GM12873 (cell line): ENCODE results near the gene BNIP5.

Experiments
- TF ChIP-seq, protein P1 (sequence below): IDR thresholded peaks from 2 replicates; pipeline ENCODE4 v1.5.1; 2012; ENCODE audit warnings: low read depth, mild to moderate bottlenecking, moderate library complexity, low read length, control low read depth; ENCODE audit not compliant: insufficient read depth; ENCODE audit errors: missing control alignments

BNIP5 gene

DNA sequence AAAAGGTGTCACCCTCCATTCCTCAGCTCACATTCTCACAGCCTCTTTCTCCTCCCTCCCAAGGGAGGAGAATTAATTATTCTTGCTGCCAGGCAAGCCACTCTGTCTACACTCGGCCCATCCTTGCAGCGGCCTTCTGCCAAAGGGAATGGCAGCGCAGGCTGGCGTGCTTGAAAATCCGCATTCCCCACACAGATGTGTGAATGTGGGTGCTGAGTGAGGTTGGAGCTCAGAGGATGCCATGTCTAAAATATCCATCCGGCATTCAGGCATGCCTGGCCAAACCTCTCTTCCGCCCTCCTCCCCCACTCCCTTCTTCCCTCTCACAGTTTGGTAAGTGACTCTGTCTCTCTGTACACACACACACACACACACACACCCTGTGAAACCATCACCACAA lies 39.2 kb downstream of the BNIP5 start:
- TF ChIP-seq, protein P1, sequence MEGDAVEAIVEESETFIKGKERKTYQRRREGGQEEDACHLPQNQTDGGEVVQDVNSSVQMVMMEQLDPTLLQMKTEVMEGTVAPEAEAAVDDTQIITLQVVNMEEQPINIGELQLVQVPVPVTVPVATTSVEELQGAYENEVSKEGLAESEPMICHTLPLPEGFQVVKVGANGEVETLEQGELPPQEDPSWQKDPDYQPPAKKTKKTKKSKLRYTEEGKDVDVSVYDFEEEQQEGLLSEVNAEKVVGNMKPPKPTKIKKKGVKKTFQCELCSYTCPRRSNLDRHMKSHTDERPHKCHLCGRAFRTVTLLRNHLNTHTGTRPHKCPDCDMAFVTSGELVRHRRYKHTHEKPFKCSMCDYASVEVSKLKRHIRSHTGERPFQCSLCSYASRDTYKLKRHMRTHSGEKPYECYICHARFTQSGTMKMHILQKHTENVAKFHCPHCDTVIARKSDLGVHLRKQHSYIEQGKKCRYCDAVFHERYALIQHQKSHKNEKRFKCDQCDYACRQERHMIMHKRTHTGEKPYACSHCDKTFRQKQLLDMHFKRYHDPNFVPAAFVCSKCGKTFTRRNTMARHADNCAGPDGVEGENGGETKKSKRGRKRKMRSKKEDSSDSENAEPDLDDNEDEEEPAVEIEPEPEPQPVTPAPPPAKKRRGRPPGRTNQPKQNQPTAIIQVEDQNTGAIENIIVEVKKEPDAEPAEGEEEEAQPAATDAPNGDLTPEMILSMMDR, result no peak

DNA sequence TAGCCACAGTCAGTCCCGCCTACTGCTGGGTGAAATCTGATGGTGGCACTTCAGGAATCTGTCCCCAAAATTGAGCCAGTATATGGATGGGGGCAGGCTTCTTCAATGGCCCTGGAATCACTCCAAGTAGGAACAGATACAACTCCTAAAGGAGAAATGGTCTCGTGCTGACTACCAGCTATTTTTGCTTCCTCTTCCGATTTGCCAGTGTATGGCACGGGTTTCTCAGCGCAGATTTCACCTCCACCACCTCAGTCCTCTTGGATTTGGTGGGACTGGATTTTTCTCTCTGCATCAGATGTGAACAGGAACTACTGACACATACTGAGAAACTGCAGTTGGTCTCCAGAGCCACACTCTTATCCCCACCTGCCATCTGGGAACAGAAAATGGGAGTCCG lies 39.6 kb downstream of the BNIP5 start:
- TF ChIP-seq, protein P1, result no peak

DNA sequence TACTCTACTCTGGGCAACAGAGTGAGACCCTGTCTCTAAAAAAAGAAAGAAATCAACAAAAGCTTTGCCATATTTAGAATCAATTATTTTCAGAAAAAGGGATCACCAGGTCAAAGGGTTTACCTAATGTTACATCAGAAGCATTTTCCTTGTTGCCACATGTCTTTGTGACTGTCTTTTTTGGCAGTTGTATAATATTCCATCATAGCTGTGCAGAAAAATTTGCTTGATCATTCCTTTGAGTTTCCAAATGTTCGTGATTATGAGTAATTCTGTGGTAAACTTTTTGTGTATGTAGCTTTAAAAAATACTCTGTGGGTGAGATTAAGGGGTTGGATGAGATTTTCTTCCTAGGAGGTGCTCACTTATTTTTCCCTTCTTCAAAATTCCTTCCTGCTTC lies 40.4 kb downstream of the BNIP5 start:
- TF ChIP-seq, protein P1, result no peak

DNA sequence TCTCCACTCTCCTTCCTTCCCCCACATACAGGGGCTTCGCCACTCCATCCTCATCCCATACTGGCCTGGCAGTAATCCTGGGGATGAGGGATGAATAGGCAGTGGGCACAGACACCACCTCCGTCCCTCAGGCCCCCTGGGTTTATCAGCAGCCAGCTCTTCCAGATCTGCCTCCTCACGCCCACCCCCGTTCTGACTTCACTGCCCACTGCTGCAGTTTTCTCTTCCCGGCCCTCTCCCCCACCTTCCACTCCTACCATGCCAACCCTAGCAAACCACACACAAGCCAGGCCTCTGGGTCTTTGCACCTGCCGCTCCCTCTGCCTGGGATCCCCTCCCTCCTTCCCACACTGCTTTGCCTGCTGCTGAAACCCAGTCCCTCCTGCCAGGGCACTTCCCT lies 44.5 kb downstream of the BNIP5 start:
- TF ChIP-seq, protein P1, result no peak

DNA sequence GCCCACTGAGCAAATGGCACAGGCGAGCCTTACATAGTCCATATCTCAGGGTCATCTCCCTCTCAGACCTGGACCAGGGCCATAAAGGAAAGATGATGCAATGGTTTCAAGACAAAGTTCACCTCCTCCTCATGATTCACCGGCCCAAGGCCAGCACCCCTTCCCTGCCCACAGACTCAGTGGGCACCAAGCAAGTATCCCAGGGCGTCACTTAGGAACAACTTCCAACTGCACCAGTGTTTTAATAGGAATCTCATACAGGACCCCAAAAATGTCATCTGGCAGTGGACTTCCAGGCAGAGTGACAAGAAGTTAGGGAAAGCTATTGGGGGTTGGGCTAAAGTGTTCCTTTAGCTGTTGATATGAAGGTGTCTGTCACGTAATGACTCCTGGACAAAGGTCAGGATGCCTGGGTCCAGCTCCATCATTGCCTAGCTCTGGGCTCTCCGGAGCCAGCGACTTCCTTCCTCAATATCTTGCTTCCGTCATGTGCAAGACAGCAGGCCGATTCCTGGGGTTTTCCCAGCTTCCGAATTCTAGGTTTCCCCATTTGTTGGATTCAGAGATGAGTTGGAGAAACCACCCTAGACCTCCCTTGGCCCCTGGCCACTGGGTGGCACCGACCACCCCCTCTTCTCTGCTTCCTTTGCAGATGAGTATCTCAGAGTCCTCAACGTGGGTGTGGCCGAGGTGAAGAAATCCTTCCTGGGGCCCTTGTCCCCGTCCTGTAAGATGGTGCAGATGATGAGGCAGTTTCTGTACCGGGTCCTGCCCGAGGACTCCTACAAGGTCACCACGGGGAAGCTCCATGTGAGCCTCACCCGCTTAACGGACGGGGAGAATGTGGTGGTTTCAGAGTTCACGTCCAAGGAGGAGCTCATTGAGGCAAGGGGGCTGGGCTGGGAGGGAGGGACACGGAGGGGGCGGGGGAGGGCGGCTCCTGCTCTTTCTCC lies 45.7 kb downstream of the BNIP5 start:
- TF ChIP-seq, protein P1, result no peak

DNA sequence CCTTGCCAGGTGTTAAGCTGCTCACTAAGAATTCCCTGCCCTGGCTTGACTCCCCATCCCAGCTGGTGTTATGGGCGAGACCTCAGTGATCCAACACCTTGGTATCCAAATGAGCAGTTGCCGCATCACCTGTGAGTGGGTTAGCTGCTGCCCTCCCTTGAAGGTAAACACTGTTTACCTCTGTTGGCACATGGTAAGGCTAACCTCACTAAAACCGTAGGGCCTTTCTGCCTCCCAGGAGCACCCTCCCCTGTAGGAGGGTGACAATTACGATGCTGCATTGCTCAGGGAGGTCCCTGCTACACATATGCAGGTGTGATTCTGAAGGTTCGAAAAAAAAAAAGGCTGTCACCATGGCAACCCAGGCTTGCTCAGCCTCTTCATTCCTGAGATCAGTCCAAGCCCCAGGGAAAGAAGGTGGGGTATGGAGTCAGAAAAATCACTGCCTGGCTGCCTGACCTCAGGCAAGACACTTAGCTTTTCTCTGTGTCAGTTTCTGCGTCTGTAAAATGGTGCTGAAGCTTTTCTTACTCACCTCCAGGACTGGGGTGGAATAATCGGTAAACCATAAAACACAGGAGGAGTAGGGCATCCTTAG lies 47.3 kb downstream of the BNIP5 start:
- TF ChIP-seq, protein P1, result no peak

DNA sequence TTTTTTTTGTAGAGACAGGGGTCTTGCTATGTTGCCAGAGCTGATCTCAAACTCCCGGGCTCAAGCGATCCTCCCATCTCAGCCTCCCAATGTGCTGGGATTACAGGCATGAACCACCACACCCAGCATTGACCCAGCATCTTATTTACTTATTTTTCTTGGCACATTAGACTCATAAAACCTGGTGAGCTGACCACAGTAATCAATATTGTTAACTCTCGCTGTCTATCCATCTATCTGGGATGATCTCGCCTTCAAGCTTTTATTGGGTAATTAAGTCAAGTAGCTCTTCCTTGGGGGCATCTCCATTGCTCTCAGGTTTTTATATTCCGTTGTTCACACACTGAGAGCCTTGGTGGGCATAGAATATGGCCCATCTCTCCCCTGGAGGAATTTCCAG lies 49.8 kb downstream of the BNIP5 start:
- TF ChIP-seq, protein P1, result no peak
